Gastrocnemius medialis (tissue), 4 donors: Measurements from ENCODE around the gene OBSCN. TPM values are rescaled to one million over a fixed set of nuclear protein-coding genes. Genes with fewer than 3 reads are reported as not detected.
"Not testable (repeated sequence)": the region's sequence is repeated elsewhere in the genome, so short reads cannot be mapped to it uniquely, and the experiment has no call there.

Source experiments
- ATAC-seq, 2 donors: fragments of 150-250 bp; one replicate each; pipeline ENCODE4 v1.9.1; 2016
- DNase-seq, 2 donors: peaks; one replicate each; pipeline ENCODE4 v3.0.0-alpha.2; 2019
- H3K27ac ChIP-seq, 4 donors: fragments of 200-600 bp; sonication (generic); 1 replicate in 1 of 4; 2 replicates in 3 of 4; pipeline ENCODE4 v1.5.1; 2016 to 2018; ENCODE audit warnings: mild to moderate bottlenecking in 2 of 4, moderate library complexity in 1 of 4
- H3K27me3 ChIP-seq, 3 donors: fragments of 200-600 bp; sonication (generic) in 2 of 3; 1 replicate in 1 of 3; 2 replicates in 2 of 3; pipeline versions ENCODE4 v1.5.1 to v1.6.0; 2016 to 2019; ENCODE audit warnings: mild to moderate bottlenecking in 1 of 3, moderate library complexity in 1 of 3
- H3K36me3 ChIP-seq, 2 donors: fragments of 200-600 bp; sonication (generic) in 1 of 2; one replicate each; pipeline ENCODE4 v1.5.1; 2017 to 2018
- H3K4me1 ChIP-seq, 2 donors: fragments of 200-600 bp; sonication (generic) in 1 of 2; one replicate each; pipeline ENCODE4 v1.5.1; 2016 to 2017; ENCODE audit warnings: mild to moderate bottlenecking in 2 of 2
- H3K4me3 ChIP-seq, 4 donors: fragments of 200-600 bp; sonication (generic) in 3 of 4; 1 replicate in 1 of 4; 2 replicates in 3 of 4; pipeline ENCODE4 v1.5.1; 2016 to 2019; ENCODE audit warnings: mild to moderate bottlenecking in 2 of 4
- H3K9me3 ChIP-seq, 3 donors: fragments of 200-600 bp; sonication (generic) in 2 of 3; 1 replicate in 1 of 3; 2 replicates in 2 of 3; pipeline ENCODE4 v1.5.1; 2016 to 2019
- POLR2A ChIP-seq, 2 donors: fragments of 450-650 bp; IDR thresholded peaks; one replicate each; pipeline ENCODE4 v1.6.1; 2017; ENCODE audit warnings: antibody characterized with exemption in 2 of 2, mild to moderate bottlenecking in 2 of 2, moderate library complexity in 2 of 2
- in situ Hi-C, 4 donors: fragments of 200-750 bp; cut with MboI; loops; one replicate each; pipeline versions ENCODE4 v1.15.0 to v1.8.0; 2017; ENCODE audit warnings: low sequenced_read_pairs in 4 of 4
- intact Hi-C: fragments of 100-400 bp; cut with DNase I; formaldehyde crosslinking; loops from one replicate; pipeline ENCODE4 v1.15.1; 2023; ENCODE audit warnings: low total_unique reads
- total RNA-seq, 4 donors: library from RNA; depleted of rRNA; stranded (reverse); fragments of >200 nt; gene quantifications; one replicate each; pipeline versions ENCODE4 v1.1.0 to v1.2.3, GENCODE V29; 2016
- TF ChIP-seq, protein P1 (sequence below), 5 experiments: fragments of 450-650 bp in 3 of 5; fragments of 200-600 bp in 2 of 5; sonication (generic) in 2 of 5; IDR thresholded peaks in 4 of 5; conservative IDR thresholded peaks in 1 of 5; 1 replicate in 4 of 5; 2 replicates in 1 of 5; pipeline ENCODE4 v1.5.1; 2016 to 2019; ENCODE audit warnings: antibody characterized with exemption in 5 of 5, mild to moderate bottlenecking in 3 of 5, moderate library complexity in 3 of 5

The OBSCN gene
- total RNA-seq, 4 donors from 2014 or later: 798 to 1,571 (median 1,162) TPM

DNA sequence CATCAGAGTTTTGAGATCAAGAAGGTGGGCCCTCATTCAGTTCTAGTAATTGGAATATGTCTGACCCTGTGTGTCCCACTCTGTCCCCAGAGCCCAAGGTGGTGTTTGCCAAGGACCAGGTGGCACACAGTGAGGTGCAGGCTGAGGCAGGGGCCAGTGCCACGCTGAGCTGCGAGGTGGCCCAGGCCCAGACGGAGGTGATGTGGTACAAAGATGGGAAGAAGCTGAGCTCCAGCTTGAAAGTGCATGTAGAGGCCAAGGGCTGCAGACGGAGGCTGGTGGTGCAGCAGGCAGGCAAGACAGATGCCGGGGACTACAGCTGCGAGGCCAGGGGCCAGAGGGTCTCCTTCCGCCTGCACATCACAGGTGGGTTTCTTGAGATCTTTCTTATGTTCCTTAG, 35.2 kb downstream of the OBSCN start:
- intact Hi-C loops: no loop called here
- ATAC-seq (no peak), DNase-seq (no peak)
- H3K27me3 ChIP-seq: no peaks in the 10 kb centered on the region
- H3K36me3 ChIP-seq: peaks cover 11 to 99% of the 10 kb centered on the region in 2 donors
- no peak overlapping the region for H3K4me3 ChIP-seq
- no peaks in the 10 kb centered on the region for H3K9me3 ChIP-seq
- TF ChIP-seq, protein P1, sequence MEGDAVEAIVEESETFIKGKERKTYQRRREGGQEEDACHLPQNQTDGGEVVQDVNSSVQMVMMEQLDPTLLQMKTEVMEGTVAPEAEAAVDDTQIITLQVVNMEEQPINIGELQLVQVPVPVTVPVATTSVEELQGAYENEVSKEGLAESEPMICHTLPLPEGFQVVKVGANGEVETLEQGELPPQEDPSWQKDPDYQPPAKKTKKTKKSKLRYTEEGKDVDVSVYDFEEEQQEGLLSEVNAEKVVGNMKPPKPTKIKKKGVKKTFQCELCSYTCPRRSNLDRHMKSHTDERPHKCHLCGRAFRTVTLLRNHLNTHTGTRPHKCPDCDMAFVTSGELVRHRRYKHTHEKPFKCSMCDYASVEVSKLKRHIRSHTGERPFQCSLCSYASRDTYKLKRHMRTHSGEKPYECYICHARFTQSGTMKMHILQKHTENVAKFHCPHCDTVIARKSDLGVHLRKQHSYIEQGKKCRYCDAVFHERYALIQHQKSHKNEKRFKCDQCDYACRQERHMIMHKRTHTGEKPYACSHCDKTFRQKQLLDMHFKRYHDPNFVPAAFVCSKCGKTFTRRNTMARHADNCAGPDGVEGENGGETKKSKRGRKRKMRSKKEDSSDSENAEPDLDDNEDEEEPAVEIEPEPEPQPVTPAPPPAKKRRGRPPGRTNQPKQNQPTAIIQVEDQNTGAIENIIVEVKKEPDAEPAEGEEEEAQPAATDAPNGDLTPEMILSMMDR (IDR thresholded peaks at IDR 0.05 in 4 of 5, conservative IDR thresholded peaks at IDR 0.05 in 1 of 5): no peak
- no peak for TF ChIP-seq POLR2A (IDR thresholded peaks at IDR 0.05)
- peak overlapping the region in 2 of 4 donors; percentile 44 to 76 for H3K27ac ChIP-seq
- in situ Hi-C loops: no loop called here
- peaks cover 15 to 29% of the 10 kb centered on the region in 2 donors for H3K4me1 ChIP-seq

DNA sequence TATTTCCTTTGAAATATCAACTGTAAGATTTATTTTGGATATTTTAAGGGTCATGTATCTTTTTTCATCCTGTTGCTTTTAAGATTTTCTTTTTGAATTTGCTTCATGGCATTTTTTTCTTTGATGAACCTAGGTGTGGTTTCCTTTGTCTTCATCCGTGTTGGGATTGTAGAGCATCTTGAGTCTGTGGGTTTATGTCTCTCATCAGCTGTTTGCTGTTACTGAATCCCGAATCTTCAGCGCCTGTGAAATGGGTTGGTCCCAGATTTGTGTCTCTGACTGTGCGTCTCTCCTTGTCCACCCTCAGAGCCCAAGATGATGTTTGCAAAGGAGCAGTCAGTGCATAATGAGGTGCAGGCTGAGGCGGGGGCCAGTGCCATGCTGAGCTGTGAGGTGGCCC, 36.1 kb downstream of the OBSCN start:
- Histone ChIP-seq H3K36me3 (peaks cover 11 to 99% of the 10 kb centered on the region in 2 donors), H3K27ac (peak overlapping the region in 1 of 4 donors; percentile 76)
- intact Hi-C loops: not testable (repeated sequence)

DNA sequence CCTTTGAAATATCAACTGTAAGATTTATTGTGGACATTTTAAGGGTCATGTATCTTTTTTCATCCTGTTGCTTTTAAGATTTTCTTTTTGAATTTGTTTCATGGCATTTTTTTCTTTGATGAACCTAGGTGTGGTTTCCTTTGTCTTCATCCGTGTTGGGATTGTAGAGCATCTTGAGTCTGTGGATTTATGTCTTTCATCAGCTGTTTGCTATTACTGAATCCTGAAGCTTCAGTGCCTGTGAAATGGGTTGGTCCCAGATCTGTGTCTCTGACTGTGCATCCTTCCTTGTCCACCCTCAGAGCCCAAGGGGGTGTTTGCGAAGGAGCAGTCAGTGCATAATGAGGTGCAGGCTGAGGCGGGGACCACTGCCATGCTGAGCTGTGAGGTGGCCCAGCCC, 37.3 kb downstream of the OBSCN start:
- no peak for TF ChIP-seq POLR2A (IDR thresholded peaks at IDR 0.05)
- TF ChIP-seq, protein P1 (IDR thresholded peaks at IDR 0.05 in 4 of 5, conservative IDR thresholded peaks at IDR 0.05 in 1 of 5): no peak
- Histone ChIP-seq H3K4me1 (peaks cover 17 to 28% of the 10 kb centered on the region in 2 donors), H3K36me3 (peaks cover 11 to 100% of the 10 kb centered on the region in 2 donors), H3K9me3 (no peaks in the 10 kb centered on the region), H3K27ac (peak overlapping the region in 1 of 4 donors; percentile 42), H3K27me3 (no peaks in the 10 kb centered on the region), H3K4me3 (no peak overlapping the region)
- in situ Hi-C loops (no loop called here), intact Hi-C loops (no loop called here)
- ATAC-seq: no peak
- no peak for DNase-seq

More for the DNA sequence above, 36.1 kb downstream of the OBSCN start:
- ATAC-seq, H3K9me3 ChIP-seq, H3K27me3 ChIP-seq, DNase-seq, in situ Hi-C loops, H3K4me3 ChIP-seq: not testable (repeated sequence)
- H3K4me1 ChIP-seq: peaks cover 17 to 23% of the 10 kb centered on the region in 2 donors

DNA sequence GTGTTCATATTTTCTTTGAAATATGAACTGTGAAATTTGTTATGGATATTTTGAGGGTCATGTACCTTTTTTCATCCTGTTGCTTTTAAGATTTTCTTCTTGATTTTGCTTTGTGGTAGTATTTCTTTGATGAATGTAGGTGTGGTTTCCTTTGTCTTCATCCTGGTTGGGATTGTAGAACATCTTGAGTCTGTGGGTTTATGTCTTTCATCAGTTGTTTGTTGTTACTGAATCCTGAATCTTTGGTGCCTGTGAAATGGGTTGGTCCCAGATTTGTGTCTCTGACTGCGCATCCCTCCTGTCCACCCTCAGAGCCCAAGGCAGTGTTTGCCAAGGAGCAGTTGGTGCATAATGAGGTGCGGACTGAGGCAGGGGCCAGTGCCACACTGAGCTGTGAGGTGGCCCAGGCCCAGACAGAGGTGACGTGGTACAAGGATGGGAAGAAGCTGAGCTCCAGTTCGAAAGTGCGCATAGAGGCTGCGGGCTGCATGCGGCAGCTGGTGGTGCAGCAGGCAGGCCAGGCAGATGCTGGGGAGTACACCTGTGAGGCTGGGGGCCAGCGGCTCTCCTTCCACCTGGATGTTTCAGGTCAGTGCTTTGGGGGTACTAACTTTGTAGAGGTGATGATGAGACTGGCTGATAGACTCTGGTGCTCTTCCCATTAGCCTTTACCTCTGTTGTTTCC, 38.5 kb downstream of the OBSCN start:
- no peak for TF ChIP-seq POLR2A (IDR thresholded peaks at IDR 0.05)
- TF ChIP-seq, protein P1 (IDR thresholded peaks at IDR 0.05 in 4 of 5, conservative IDR thresholded peaks at IDR 0.05 in 1 of 5): no peak
- Histone ChIP-seq H3K4me3 (no peak overlapping the region), H3K27ac (peak overlapping the region in 2 of 4 donors; percentile 36 to 42), H3K27me3 (no peaks in the 10 kb centered on the region), H3K9me3 (no peaks in the 10 kb centered on the region), H3K36me3 (peaks cover 11 to 100% of the 10 kb centered on the region in 2 donors), H3K4me1 (peaks cover 17 to 30% of the 10 kb centered on the region in 2 donors)
- in situ Hi-C loops: no loop called here
- no peak for DNase-seq
- ATAC-seq: no peak
- intact Hi-C loops: no loop called here

DNA sequence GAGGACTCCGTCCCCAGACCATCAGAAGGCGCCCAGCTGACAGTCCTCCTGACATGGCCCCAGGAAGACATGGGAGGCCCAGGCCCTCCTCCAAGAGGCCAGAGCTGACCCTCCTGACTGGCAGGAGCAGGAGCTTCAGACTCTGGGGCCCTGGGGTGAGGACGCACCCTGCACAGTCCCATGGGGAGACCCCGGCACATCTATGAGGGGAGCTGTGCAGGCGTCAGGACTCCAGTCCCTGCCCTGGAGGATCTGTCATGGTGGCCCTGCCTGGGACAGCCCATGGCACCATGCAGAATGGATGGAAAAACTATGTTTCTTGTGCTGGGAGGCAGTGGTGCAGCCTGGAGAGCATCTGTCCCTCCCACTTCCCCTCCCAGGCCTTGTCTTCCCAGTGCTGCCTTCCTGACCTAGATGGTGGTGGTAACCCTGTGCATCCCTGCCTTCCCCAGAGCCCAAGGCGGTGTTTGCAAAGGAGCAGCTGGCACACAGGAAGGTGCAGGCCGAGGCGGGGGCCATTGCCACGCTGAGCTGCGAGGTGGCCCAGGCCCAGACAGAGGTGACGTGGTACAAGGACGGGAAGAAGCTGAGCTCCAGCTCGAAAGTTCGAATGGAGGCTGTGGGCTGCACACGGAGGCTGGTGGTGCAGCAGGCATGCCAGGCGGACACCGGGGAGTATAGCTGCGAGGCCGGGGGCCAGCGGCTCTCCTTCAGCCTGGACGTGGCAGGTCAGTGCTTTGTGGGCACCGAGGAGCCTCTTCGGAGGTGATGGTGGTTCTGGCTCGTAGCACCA, 41.9 kb downstream of the OBSCN start:
- DNase-seq (no peak), ATAC-seq (no peak)
- H3K27me3 ChIP-seq: no peaks in the 10 kb centered on the region
- intact Hi-C loops (no loop called here), in situ Hi-C loops (no loop called here)
- peak overlapping the region; percentile 3 to 50 (median 25) for H3K27ac ChIP-seq
- no peak for TF ChIP-seq POLR2A (IDR thresholded peaks at IDR 0.05)
- TF ChIP-seq, protein P1 (IDR thresholded peaks at IDR 0.05 in 4 of 5, conservative IDR thresholded peaks at IDR 0.05 in 1 of 5): no peak
- H3K36me3 ChIP-seq: peaks cover 0 to 75% of the 10 kb centered on the region in 2 donors
- H3K9me3 ChIP-seq: no peaks in the 10 kb centered on the region
- H3K4me1 ChIP-seq: peaks cover 22 to 26% of the 10 kb centered on the region in 2 donors
- no peak overlapping the region for H3K4me3 ChIP-seq

DNA sequence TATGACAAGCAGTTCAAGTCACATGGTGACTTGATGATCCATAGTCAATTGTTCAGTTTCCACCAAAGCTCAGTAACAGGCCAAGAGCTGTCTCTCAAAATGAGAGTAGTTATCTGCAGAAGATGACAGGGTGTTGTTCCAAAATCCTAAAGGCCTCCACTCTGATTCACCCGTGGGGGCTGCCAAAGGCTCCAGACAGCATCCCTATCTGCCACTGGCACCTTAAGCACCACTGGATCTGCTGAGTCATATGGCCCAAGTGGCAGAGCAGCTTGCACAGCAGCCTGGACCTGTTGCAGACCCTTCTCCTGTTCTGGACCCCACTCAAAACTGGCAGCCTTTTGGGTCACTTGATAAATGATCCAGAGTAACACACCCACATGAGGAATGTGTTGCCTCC, 44.6 kb downstream of the OBSCN start:
- ATAC-seq: peak; percentile 28 to 47
- intact Hi-C loops, H3K9me3 ChIP-seq, H3K4me3 ChIP-seq, in situ Hi-C loops, H3K27me3 ChIP-seq: not testable (repeated sequence)
- H3K4me1 ChIP-seq: peaks cover 21 to 22% of the 10 kb centered on the region in 2 donors
- peak overlapping the region; percentile 51 to 78 (median 57) for H3K27ac ChIP-seq
- peak in 1 of 2 donors; percentile 76 for DNase-seq
- peaks cover 0 to 72% of the 10 kb centered on the region in 2 donors for H3K36me3 ChIP-seq
